HCT116 (cell line): Measurements from ENCODE around the gene SDSL. TPM values are rescaled to one million over a fixed set of nuclear protein-coding genes. Genes with fewer than 3 reads are reported as not detected.
A peak's percentile ranks its signal among the peaks of the same experiment; 100 is the strongest.

ENCODE experiments used
- ATAC-seq: fragments of 200-7000 bp; cut with Tn5 transposase; 2 replicates; pipeline ENCODE4 v1.9.1; 2020; ENCODE audit warnings: mild to moderate bottlenecking, moderate library complexity
- BruUV-seq: library from RNA; stranded (reverse); fragments of 400-500 nt; replicated peaks from 2 replicates; lab custom pipeline; 2021; lab: Mats Ljungman, UMichigan
- CTCF ChIA-PET: fragments of 300-600 bp; sonication (Branson Sonifier 250); formaldehyde crosslinking; loops from one replicate; lab custom pipeline; 2021; ENCODE audit warnings: antibody characterized with exemption; lab: Charles Lee
- POLR2A ChIA-PET: fragments of 300-600, 350-600 bp; sonication (Branson Sonifier 250); formaldehyde crosslinking; loops from one replicate; lab custom pipeline; 2021; ENCODE audit warnings: antibody characterized with exemption; lab: Charles Lee
- RAD21 ChIA-PET, 2 experiments: fragments of 300-600 bp; sonication (Branson Sonifier 250); formaldehyde crosslinking; loops; one replicate each; lab custom pipeline; 2023; ENCODE audit warnings: low total read pairs in 2 of 2; ENCODE audit not compliant: uncharacterized antibody in 2 of 2, unreplicated experiment in 2 of 2, low non-redundant PET in 1 of 2; lab: Charles Lee
- DNase-seq: peaks from one replicate; pipeline ENCODE4 v3.0.0-alpha.2; 2010; ENCODE audit warnings: low read depth, low spot score
- H2AFZ ChIP-seq: fragments of 200-600 bp; shearing (Covaris generic), sonication (generic); 2 replicates; pipeline ENCODE4 v1.6.1; 2017; ENCODE audit warnings: low read depth, mixed run types, mixed read lengths, antibody characterized with exemption, low read length; ENCODE audit not compliant: poor library complexity, severe bottlenecking
- H3K27ac ChIP-seq: 2 replicates; pipeline ENCODE4 v1.5.1; 2012; ENCODE audit warnings: low read depth, low read length
- H3K27me3 ChIP-seq: fragments of 200-600 bp; sonication (generic); 2 replicates; pipeline ENCODE4 v1.6.1; 2016; ENCODE audit warnings: mixed run types, low read length, mixed read lengths; ENCODE audit not compliant: insufficient read depth
- H3K36me3 ChIP-seq, 2 experiments: fragments of 200-500 bp in 1 of 2; fragments of 200-600 bp in 1 of 2; sonication (Bioruptor generic) in 1 of 2; sonication (generic) in 1 of 2; 2 replicates each; pipeline versions ENCODE4 v1.5.1 to v1.6.1; 2014 to 2016; ENCODE audit warnings: low read length in 2 of 2, inconsistent platforms in 1 of 2, mixed read lengths in 1 of 2, mixed run types in 1 of 2; ENCODE audit not compliant: insufficient read depth in 2 of 2, control insufficient read depth in 1 of 2
- H3K4me1 ChIP-seq, 2 experiments: fragments of 200-600 bp in 1 of 2; sonication (generic) in 1 of 2; 2 replicates each; pipeline versions ENCODE4 v1.5.1 to v1.6.1; 2012 to 2017; ENCODE audit warnings: low read length in 2 of 2, inconsistent platforms in 1 of 2, mild to moderate bottlenecking in 1 of 2, mixed read lengths in 1 of 2, mixed run types in 1 of 2, moderate library complexity in 1 of 2; ENCODE audit not compliant: insufficient read depth in 2 of 2, control insufficient read depth in 1 of 2
- H3K4me2 ChIP-seq: fragments of 200-600 bp; sonication (generic); 2 replicates; pipeline ENCODE4 v1.6.1; 2017; ENCODE audit warnings: mixed run types, low read length, mixed read lengths
- H3K4me3 ChIP-seq, 2 experiments: fragments of 200-600 bp in 1 of 2; sonication (generic) in 1 of 2; replicated peaks in 1 of 2; 2 replicates each; pipeline ENCODE4 v1.5.1; 2011 to 2016; ENCODE audit warnings: low read length in 2 of 2, control low read depth in 1 of 2, low read depth in 1 of 2, mild to moderate bottlenecking in 1 of 2, mixed read lengths in 1 of 2, mixed run types in 1 of 2
- H3K79me2 ChIP-seq: fragments of 200-600 bp; sonication (generic); 2 replicates; pipeline ENCODE4 v1.6.1; 2017; ENCODE audit warnings: mild to moderate bottlenecking, mixed run types, low read length, moderate library complexity, mixed read lengths; ENCODE audit not compliant: insufficient read depth
- H3K9ac ChIP-seq: fragments of 200-600 bp; sonication (generic); 2 replicates; pipeline ENCODE4 v1.6.1; 2016; ENCODE audit warnings: low read length, mixed read lengths
- H3K9me2 ChIP-seq: fragments of 200-600 bp; sonication (generic), shearing (Covaris generic); 2 replicates; pipeline ENCODE4 v1.6.1; 2017; ENCODE audit warnings: mixed run types, mild to moderate bottlenecking, moderate library complexity; ENCODE audit not compliant: insufficient read depth
- H3K9me3 ChIP-seq, 2 experiments: fragments of 200-500 bp in 1 of 2; fragments of 200-600 bp in 1 of 2; sonication (Bioruptor generic) in 1 of 2; sonication (generic) in 1 of 2; 2 replicates each; pipeline ENCODE4 v1.6.1; 2014 to 2017; ENCODE audit warnings: low read length in 2 of 2, mixed read lengths in 2 of 2, inconsistent platforms in 1 of 2, low read depth in 1 of 2, mild to moderate bottlenecking in 1 of 2, mixed run types in 1 of 2, moderate library complexity in 1 of 2; ENCODE audit not compliant: control insufficient read depth in 1 of 2, insufficient read depth in 1 of 2
- H4K20me1 ChIP-seq: fragments of 200-600 bp; sonication (generic), shearing (Covaris generic); 2 replicates; pipeline ENCODE4 v1.6.1; 2017; ENCODE audit warnings: mixed run types, mild to moderate bottlenecking, moderate library complexity; ENCODE audit not compliant: insufficient read depth
- EZH2 ChIP-seq: fragments of 200-600 bp; sonication (generic); IDR thresholded peaks from 2 replicates; pipeline ENCODE4 v1.6.1; 2017; ENCODE audit warnings: antibody characterized with exemption, mixed run types
- POLR2A ChIP-seq: IDR thresholded peaks from 2 replicates; pipeline ENCODE4 v1.7.0; 2011; ENCODE audit warnings: borderline replicate concordance; ENCODE audit not compliant: insufficient read depth, insufficient read length; ENCODE audit errors: extremely low read depth
- POLR2AphosphoS5 ChIP-seq: IDR thresholded peaks from 2 replicates; pipeline ENCODE4 v1.6.1; 2011; ENCODE audit warnings: mild to moderate bottlenecking, low read depth, low read length, moderate library complexity
- RAD21 ChIP-seq: IDR thresholded peaks from 2 replicates; pipeline ENCODE4 v1.6.1; 2012; ENCODE audit warnings: low read depth, mild to moderate bottlenecking
- SIN3A ChIP-seq: IDR thresholded peaks from 2 replicates; pipeline ENCODE4 v1.6.1; 2012; ENCODE audit warnings: low read depth
- SP1 ChIP-seq: IDR thresholded peaks from 2 replicates; pipeline ENCODE4 v1.6.1; 2012; ENCODE audit warnings: low read depth
- SRF ChIP-seq: IDR thresholded peaks from 2 replicates; pipeline ENCODE4 v1.6.1; 2012; ENCODE audit warnings: low read depth
- YY1 ChIP-seq: IDR thresholded peaks from 2 replicates; pipeline ENCODE4 v1.6.1; 2011; ENCODE audit warnings: low read length, low read depth, moderate library complexity, mild to moderate bottlenecking; ENCODE audit not compliant: insufficient replicate concordance; ENCODE audit errors: extremely low read depth
- intact Hi-C: fragments of 100-400 bp; cut with micrococcal nuclease; formaldehyde crosslinking; loops from 2 replicates; pipeline ENCODE4 v1.10.0; 2022
- total RNA-seq: library from RNA; stranded (reverse); gene quantifications from one replicate; pipeline ENCODE4 v1.2.1, GENCODE V29; 2021; ENCODE audit not compliant: unreplicated experiment
- TF ChIP-seq, protein P1 (sequence below), 3 experiments: fragments of 200-600 bp in 1 of 3; sonication (generic) in 1 of 3; IDR thresholded peaks in 2 of 3; conservative IDR thresholded peaks in 1 of 3; 2 replicates each; pipeline ENCODE4 v1.5.1; 2012 to 2017; ENCODE audit warnings: low read depth in 2 of 3, low read length in 2 of 3, antibody characterized with exemption in 1 of 3, borderline replicate concordance in 1 of 3, control low read depth in 1 of 3, mild to moderate bottlenecking in 1 of 3, mixed read lengths in 1 of 3, mixed run types in 1 of 3, moderate library complexity in 1 of 3; ENCODE audit not compliant: insufficient read depth in 1 of 3

SDSL gene
- total RNA-seq, 1 experiment from 2014 or later = 19.1 TPM

GRCh38 chr12:113374823-113375428 is 47.3 kb upstream of the SDSL start (continued):
- no peak for TF ChIP-seq SRF

GRCh38 chr12:113378291-113378690 is 43.9 kb upstream of the SDSL start:
- BruUV-seq = no TSS peak
- ATAC-seq (no peak), DNase-seq (no peak)
- H2AFZ ChIP-seq = no peak overlapping the region
- no peak overlapping the region for H3K4me2 ChIP-seq
- no peak overlapping the region for H3K4me3 ChIP-seq
- H3K4me1 ChIP-seq = no peaks in the 10 kb centered on the region
- no peak overlapping the region for H3K9ac ChIP-seq
- H3K9me3 ChIP-seq = no peaks in the 10 kb centered on the region
- TF ChIP-seq, protein P1, sequence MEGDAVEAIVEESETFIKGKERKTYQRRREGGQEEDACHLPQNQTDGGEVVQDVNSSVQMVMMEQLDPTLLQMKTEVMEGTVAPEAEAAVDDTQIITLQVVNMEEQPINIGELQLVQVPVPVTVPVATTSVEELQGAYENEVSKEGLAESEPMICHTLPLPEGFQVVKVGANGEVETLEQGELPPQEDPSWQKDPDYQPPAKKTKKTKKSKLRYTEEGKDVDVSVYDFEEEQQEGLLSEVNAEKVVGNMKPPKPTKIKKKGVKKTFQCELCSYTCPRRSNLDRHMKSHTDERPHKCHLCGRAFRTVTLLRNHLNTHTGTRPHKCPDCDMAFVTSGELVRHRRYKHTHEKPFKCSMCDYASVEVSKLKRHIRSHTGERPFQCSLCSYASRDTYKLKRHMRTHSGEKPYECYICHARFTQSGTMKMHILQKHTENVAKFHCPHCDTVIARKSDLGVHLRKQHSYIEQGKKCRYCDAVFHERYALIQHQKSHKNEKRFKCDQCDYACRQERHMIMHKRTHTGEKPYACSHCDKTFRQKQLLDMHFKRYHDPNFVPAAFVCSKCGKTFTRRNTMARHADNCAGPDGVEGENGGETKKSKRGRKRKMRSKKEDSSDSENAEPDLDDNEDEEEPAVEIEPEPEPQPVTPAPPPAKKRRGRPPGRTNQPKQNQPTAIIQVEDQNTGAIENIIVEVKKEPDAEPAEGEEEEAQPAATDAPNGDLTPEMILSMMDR (IDR thresholded peaks at IDR 0.05 in 2 of 3, conservative IDR thresholded peaks at IDR 0.05 in 1 of 3; ENCODE audit: borderline replicate concordance in 1 of 3, insufficient read depth in 1 of 3, low read depth in 2 of 3, low read length in 2 of 3) = peak in 2 of 3 experiments; percentile 5 to 19; a peak in 2 of 6 replicates
- no peak for TF ChIP-seq EZH2
- no peaks in the 10 kb centered on the region for H3K27me3 ChIP-seq
- no peaks in the 10 kb centered on the region for H3K79me2 ChIP-seq
- H3K9me2 ChIP-seq = no peaks in the 10 kb centered on the region
- ChIA-PET CTCF (interaction anchor here (0.7 kb wide), 1 partner anchor 20 kb away, joined by 5 read pairs; the partner anchor contains the start of gene PLBD2), RAD21 (no interaction called here), POLR2A (no interaction called here)
- no peak overlapping the region for H3K27ac ChIP-seq
- H4K20me1 ChIP-seq = no peaks in the 10 kb centered on the region
- intact Hi-C loops = no loop called here
- peaks cover 8 to 16% of the 10 kb centered on the region in 2 experiments for H3K36me3 ChIP-seq

- H3K4me3 ChIP-seq = no peak overlapping the region
- no peaks in the 10 kb centered on the region for H3K4me1 ChIP-seq
- no peak overlapping the region for H3K4me2 ChIP-seq
- BruUV-seq = no TSS peak
- POLR2A ChIA-PET = no interaction called here
- no peaks in the 10 kb centered on the region for H3K9me3 ChIP-seq
- H3K9ac ChIP-seq = no peak overlapping the region
- DNase-seq = no peak
- no peaks in the 10 kb centered on the region for H3K79me2 ChIP-seq
- H3K9me2 ChIP-seq = no peaks in the 10 kb centered on the region
- ATAC-seq = no peak
- no peak overlapping the region for H3K27ac ChIP-seq
- no peaks in the 10 kb centered on the region for H3K27me3 ChIP-seq
- RAD21 ChIA-PET = no interaction called here
- no peaks in the 10 kb centered on the region for H4K20me1 ChIP-seq
- CTCF ChIA-PET = no interaction called here
- intact Hi-C loops = no loop called here
- TF ChIP-seq SP1 = no peak
- no peak for TF ChIP-seq POLR2AphosphoS5
- TF ChIP-seq YY1 = no peak
- no peak for TF ChIP-seq RAD21
- no peak for TF ChIP-seq SIN3A
- no peak for TF ChIP-seq POLR2A
- H3K36me3 ChIP-seq = peaks cover 5 to 10% of the 10 kb centered on the region in 2 experiments; a peak in 3 of 4 replicates
- H2AFZ ChIP-seq = no peak overlapping the region
Measured at GRCh38 chr12:113381220-113381619, 41.0 kb upstream of the SDSL start.
